ENCODE measurements around the gene FADS1.

FADS1 gene

GRCh38 chr11:61756147-61756451 lies 60.7 kb downstream of the FADS1 start:
- no peak for DNase-seq

GRCh38 chr11:61754534-61755482 lies 62.0 kb downstream of the FADS1 start:
- DNase-seq = no peak

- no peak for DNase-seq
These were observed 63.1 kb downstream of the FADS1 start for GRCh38 chr11:61753672-61754071.

GRCh38 chr11:61752925-61753521 lies 63.8 kb downstream of the FADS1 start:
- no peak for DNase-seq

GRCh38 chr11:61752117-61752924 lies 64.5 kb downstream of the FADS1 start, which contains the start of gene MYRF:
Gene MYRF, plus strand, starts transcription at chr11:61752636. Its CDS starts 109 bp downstream, at chr11:61752745.
- no peak for DNase-seq

GRCh38 chr11:61751384-61751783 lies 65.4 kb downstream of the FADS1 start:
- no peak for DNase-seq

GRCh38 chr11:61750631-61751273 lies 66.1 kb downstream of the FADS1 start:
- DNase-seq = no peak
